ENCODE data around the gene TMPRSS7.
A peak's percentile ranks its signal among the peaks of the same experiment; 100 is the strongest.

TMPRSS7 gene

GRCh38 chr3:112074616-112075497 lies 40.3 kb downstream of the TMPRSS7 start:
- TF ChIP-seq CTCF (IDR thresholded peaks at IDR 0.05; ENCODE audit: insufficient read depth, low read length, poor library complexity, severe bottlenecking), result no peak
- Histone ChIP-seq H3K4me3 (replicated peaks; ENCODE audit: low read depth, low read length) (no peak overlapping the region), H3K36me3 (ENCODE audit: control insufficient read depth, insufficient read depth, low read length) (no peaks in the 10 kb centered on the region), H3K27me3 (replicated peaks; ENCODE audit: control insufficient read depth, insufficient read depth, low read length) (no peaks in the 10 kb centered on the region)
- DNase-seq (ENCODE audit: extremely low read depth, insufficient read length), result no peak

- no peak for DNase-seq (ENCODE audit: extremely low read depth, insufficient read length)
- Histone ChIP-seq H3K4me3 (replicated peaks; ENCODE audit: low read depth, low read length) (no peak overlapping the region), H3K27me3 (replicated peaks; ENCODE audit: control insufficient read depth, insufficient read depth, low read length) (no peaks in the 10 kb centered on the region), H3K36me3 (ENCODE audit: control insufficient read depth, insufficient read depth, low read length) (no peaks in the 10 kb centered on the region)
- TF ChIP-seq CTCF (IDR thresholded peaks at IDR 0.05; ENCODE audit: insufficient read depth, low read length, poor library complexity, severe bottlenecking), result no peak
These were observed 43.9 kb downstream of the TMPRSS7 start for GRCh38 chr3:112078125-112079083.

GRCh38 chr3:112083239-112083638 lies 48.7 kb downstream of the TMPRSS7 start:
- Histone ChIP-seq H3K4me3 (replicated peaks; ENCODE audit: low read depth, low read length) (no peak overlapping the region), H3K27me3 (replicated peaks; ENCODE audit: control insufficient read depth, insufficient read depth, low read length) (no peaks in the 10 kb centered on the region), H3K36me3 (ENCODE audit: control insufficient read depth, insufficient read depth, low read length) (no peaks in the 10 kb centered on the region)
- DNase-seq (ENCODE audit: extremely low read depth, insufficient read length), result no peak
- TF ChIP-seq CTCF (IDR thresholded peaks at IDR 0.05; ENCODE audit: insufficient read depth, low read length, poor library complexity, severe bottlenecking), result no peak

- no peak for DNase-seq (ENCODE audit: extremely low read depth, insufficient read length)
- Histone ChIP-seq H3K27me3 (replicated peaks; ENCODE audit: control insufficient read depth, insufficient read depth, low read length) (no peaks in the 10 kb centered on the region), H3K4me3 (replicated peaks; ENCODE audit: low read depth, low read length) (no peak overlapping the region), H3K36me3 (ENCODE audit: control insufficient read depth, insufficient read depth, low read length) (no peaks in the 10 kb centered on the region)
- TF ChIP-seq CTCF (IDR thresholded peaks at IDR 0.05; ENCODE audit: insufficient read depth, low read length, poor library complexity, severe bottlenecking), result no peak
These were observed 50.6 kb downstream of the TMPRSS7 start for GRCh38 chr3:112084980-112085705.

GRCh38 chr3:112085735-112086075 lies 51.2 kb downstream of the TMPRSS7 start:
- no peak for DNase-seq (ENCODE audit: extremely low read depth, insufficient read length)
- TF ChIP-seq CTCF (IDR thresholded peaks at IDR 0.05; ENCODE audit: insufficient read depth, low read length, poor library complexity, severe bottlenecking), result no peak
- H3K4me3 ChIP-seq (replicated peaks; ENCODE audit: low read depth, low read length), result peak overlapping the region; percentile 66
- no peaks in the 10 kb centered on the region for H3K27me3 ChIP-seq (replicated peaks; ENCODE audit: control insufficient read depth, insufficient read depth, low read length)
- H3K36me3 ChIP-seq (ENCODE audit: control insufficient read depth, insufficient read depth, low read length), result no peaks in the 10 kb centered on the region
